Rectal smooth muscle tissue (tissue), 1 donor: ENCODE results near the gene PAN3.
"Not testable (repeated sequence)": the region's sequence is repeated elsewhere in the genome, so short reads cannot be mapped to it uniquely, and the experiment has no call there.

Experiments
- H3K27ac ChIP-seq: one replicate; pipeline ENCODE4 v1.7.0; 2013; ENCODE audit warnings: low read depth, low read length, inconsistent platforms
- H3K27me3 ChIP-seq: one replicate; pipeline ENCODE4 v1.7.0; 2013; ENCODE audit warnings: low read length; ENCODE audit not compliant: control insufficient read depth, insufficient read depth
- H3K36me3 ChIP-seq: one replicate; pipeline ENCODE4 v1.7.0; 2013; ENCODE audit warnings: low read length; ENCODE audit not compliant: control insufficient read depth, insufficient read depth
- H3K4me1 ChIP-seq: one replicate; pipeline ENCODE4 v1.7.0; 2013; ENCODE audit warnings: low read length; ENCODE audit not compliant: control insufficient read depth, insufficient read depth
- H3K4me3 ChIP-seq: one replicate; pipeline ENCODE4 v1.7.0; 2013; ENCODE audit warnings: low read length
- H3K9ac ChIP-seq: one replicate; pipeline ENCODE4 v1.7.0; 2013; ENCODE audit warnings: low read length

The PAN3 gene

GRCh38 chr13:28138012-28138755 is at the start of gene PAN3:
Gene PAN3, plus strand, starts transcription at chr13:28138545. Its CDS starts 113 bp downstream, at chr13:28138658.
- H3K4me1 ChIP-seq = peaks cover 6% of the 10 kb centered on the region
- H3K9ac ChIP-seq = peak within 1 kb of the TSS; percentile 93
- no peaks in the 10 kb centered on the region for H3K36me3 ChIP-seq
- no peaks in the 10 kb centered on the region for H3K27me3 ChIP-seq
- peak within 1 kb of the TSS; percentile 95 for H3K27ac ChIP-seq
- peak within 1 kb of the TSS; percentile 96 for H3K4me3 ChIP-seq

GRCh38 chr13:28089065-28089464 is 49.3 kb upstream of the PAN3 start:
- no peaks in the 10 kb centered on the region for H3K4me1 ChIP-seq
- H3K27me3 ChIP-seq = no peaks in the 10 kb centered on the region
- H3K9ac ChIP-seq = no peak overlapping the region
- no peak overlapping the region for H3K27ac ChIP-seq
- H3K4me3 ChIP-seq = no peak overlapping the region
- no peaks in the 10 kb centered on the region for H3K36me3 ChIP-seq

- Histone ChIP-seq H3K4me1 (no peaks in the 10 kb centered on the region), H3K9ac (no peak overlapping the region), H3K36me3 (no peaks in the 10 kb centered on the region), H3K4me3 (no peak overlapping the region), H3K27me3 (no peaks in the 10 kb centered on the region), H3K27ac (no peak overlapping the region)
Observed at GRCh38 chr13:28092431-28092830, 45.9 kb upstream of the PAN3 start.

DNA sequence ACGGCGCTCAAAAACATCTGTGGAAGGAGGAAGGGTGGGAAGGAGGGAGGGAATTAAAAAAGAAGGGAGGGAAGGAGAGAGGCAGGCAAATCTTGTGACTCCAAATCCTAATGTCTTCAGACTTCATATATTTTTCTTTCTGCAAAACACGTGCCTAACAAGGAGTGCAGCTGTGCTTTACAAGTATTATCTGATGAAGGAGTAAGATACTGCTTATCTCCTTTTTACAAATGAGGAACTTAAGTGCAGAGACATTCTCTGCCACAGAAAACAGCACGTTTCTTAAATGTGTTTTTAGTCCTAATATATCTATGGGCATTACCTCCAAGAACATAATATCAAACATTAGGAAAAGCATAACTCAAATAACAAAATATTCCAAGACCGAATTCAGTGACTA is 44.5 kb upstream of the PAN3 start:
- Histone ChIP-seq H3K36me3 (no peaks in the 10 kb centered on the region), H3K4me3 (no peak overlapping the region), H3K27ac (no peak overlapping the region), H3K27me3 (peaks cover 2% of the 10 kb centered on the region), H3K9ac (no peak overlapping the region), H3K4me1 (no peaks in the 10 kb centered on the region)

- no peak overlapping the region for H3K9ac ChIP-seq
- H3K4me1 ChIP-seq = no peaks in the 10 kb centered on the region
- H3K27ac ChIP-seq = no peak overlapping the region
- H3K4me3 ChIP-seq = no peak overlapping the region
- H3K36me3 ChIP-seq = no peaks in the 10 kb centered on the region
- H3K27me3 ChIP-seq = peaks cover 2% of the 10 kb centered on the region
Observed at GRCh38 chr13:28094306-28094705, 44.0 kb upstream of the PAN3 start.

DNA sequence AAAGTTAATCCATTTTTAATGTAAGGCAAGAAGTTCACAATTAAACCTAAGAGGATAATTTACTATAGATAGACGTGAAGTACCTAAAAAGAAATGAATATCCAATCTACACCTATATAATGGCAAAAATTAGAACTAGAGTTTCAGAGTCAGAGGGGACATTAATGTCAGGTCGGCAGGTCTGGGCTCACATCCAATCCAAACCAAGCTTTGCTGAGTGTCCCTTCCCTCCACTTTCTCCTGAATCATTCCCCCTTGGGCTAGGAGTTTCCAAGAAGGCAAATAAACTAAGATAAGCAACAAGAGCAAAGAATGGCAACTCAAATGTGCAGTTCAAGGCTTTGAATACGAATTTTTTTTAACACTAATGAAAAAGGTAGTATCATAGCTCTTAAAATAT is 40.8 kb upstream of the PAN3 start:
- H3K27ac ChIP-seq = no peak overlapping the region
- H3K36me3 ChIP-seq = no peaks in the 10 kb centered on the region
- H3K4me1 ChIP-seq = no peaks in the 10 kb centered on the region
- H3K27me3 ChIP-seq = peaks cover 6% of the 10 kb centered on the region
- H3K9ac ChIP-seq = no peak overlapping the region
- H3K4me3 ChIP-seq = no peak overlapping the region

DNA sequence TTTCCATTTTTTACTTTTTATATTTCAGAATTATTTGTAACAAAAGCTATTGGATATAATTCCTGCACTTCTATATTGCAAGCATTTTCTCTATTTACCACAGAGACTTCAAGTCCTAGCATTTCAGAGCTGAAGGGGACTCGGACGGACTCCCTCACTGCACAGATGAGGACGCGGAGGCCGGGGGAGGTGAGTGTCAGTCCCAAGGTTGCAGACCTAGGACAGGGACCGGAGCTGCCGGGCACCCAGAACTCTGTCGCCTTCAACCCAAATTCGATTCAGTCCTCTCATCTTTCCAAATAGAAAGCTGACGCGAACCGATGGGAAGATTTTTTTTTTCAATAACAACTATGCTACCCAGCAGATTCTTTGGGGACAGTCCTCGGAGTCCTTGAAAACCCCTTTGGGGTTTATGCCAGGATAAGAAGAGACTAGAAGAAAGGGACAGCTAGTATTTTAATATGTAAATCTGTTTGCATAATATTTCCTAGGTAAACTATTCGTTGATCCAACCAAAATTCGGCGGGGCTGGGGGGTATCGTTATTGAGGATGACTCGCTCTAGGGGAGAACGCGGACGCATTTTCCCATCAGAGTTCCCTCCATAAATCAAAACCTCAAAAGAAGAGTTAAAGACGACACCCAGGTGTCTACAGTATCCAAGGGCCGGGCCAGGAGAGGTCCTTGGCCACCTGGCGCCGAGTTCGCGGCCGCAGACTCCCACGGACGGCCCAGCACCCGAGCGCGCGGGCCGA is 38.8 kb upstream of the PAN3 start:
- H3K9ac ChIP-seq = no peak overlapping the region
- no peaks in the 10 kb centered on the region for H3K4me1 ChIP-seq
- H3K27ac ChIP-seq = no peak overlapping the region
- no peaks in the 10 kb centered on the region for H3K36me3 ChIP-seq
- peaks cover 6% of the 10 kb centered on the region for H3K27me3 ChIP-seq
- no peak overlapping the region for H3K4me3 ChIP-seq

GRCh38 chr13:28100150-28101121 is 37.9 kb upstream of the PAN3 start, which contains the start of gene FLT3:
Gene FLT3, minus strand, starts transcription at chr13:28100576. Its CDS starts 66 bp downstream, at chr13:28100510.
- H3K27ac ChIP-seq = no peak within 1 kb of the TSS
- H3K27me3 ChIP-seq = peaks cover 6% of the 10 kb centered on the region
- H3K4me3 ChIP-seq = peak within 1 kb of the TSS; percentile 17

GRCh38 chr13:28101886-28102285 is 36.5 kb upstream of the PAN3 start:
- H3K9ac ChIP-seq, H3K27me3 ChIP-seq, H3K4me1 ChIP-seq, H3K27ac ChIP-seq, H3K4me3 ChIP-seq, H3K36me3 ChIP-seq: not testable (repeated sequence)

More at GRCh38 chr13:28100150-28101121, 37.9 kb upstream of the PAN3 start, which contains the start of gene FLT3:
- Histone ChIP-seq H3K4me1 (no peaks in the 10 kb centered on the region), H3K36me3 (no peaks in the 10 kb centered on the region), H3K9ac (no peak within 1 kb of the TSS)

DNA sequence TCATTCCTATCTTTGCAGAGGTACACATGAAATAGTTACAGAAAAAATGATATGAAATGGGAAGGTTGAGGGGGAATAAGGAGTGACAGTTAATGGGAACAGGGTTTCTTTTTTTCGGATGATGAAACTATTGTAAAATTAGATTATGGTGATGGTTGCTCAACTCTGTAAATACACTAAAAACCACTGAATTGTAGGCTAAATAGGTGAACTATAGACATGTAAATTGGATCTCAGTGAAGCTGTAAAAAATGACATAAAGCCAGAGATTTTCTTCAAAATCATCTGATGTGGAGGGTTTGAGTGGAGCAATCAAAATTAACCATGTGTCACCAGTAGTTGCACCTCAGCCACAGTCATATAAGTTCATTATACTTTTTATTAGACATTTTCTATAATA is 31.4 kb upstream of the PAN3 start:
- Histone ChIP-seq H3K36me3 (no peaks in the 10 kb centered on the region), H3K4me1 (no peaks in the 10 kb centered on the region), H3K4me3 (no peak overlapping the region), H3K9ac (no peak overlapping the region), H3K27ac (no peak overlapping the region), H3K27me3 (no peaks in the 10 kb centered on the region)

- H3K4me1 ChIP-seq = no peaks in the 10 kb centered on the region
- H3K9ac ChIP-seq = no peak overlapping the region
- H3K36me3 ChIP-seq = no peaks in the 10 kb centered on the region
- H3K4me3 ChIP-seq = no peak overlapping the region
- H3K27ac ChIP-seq = no peak overlapping the region
- H3K27me3 ChIP-seq = no peaks in the 10 kb centered on the region
Observed at GRCh38 chr13:28110414-28110813, 27.9 kb upstream of the PAN3 start.

DNA sequence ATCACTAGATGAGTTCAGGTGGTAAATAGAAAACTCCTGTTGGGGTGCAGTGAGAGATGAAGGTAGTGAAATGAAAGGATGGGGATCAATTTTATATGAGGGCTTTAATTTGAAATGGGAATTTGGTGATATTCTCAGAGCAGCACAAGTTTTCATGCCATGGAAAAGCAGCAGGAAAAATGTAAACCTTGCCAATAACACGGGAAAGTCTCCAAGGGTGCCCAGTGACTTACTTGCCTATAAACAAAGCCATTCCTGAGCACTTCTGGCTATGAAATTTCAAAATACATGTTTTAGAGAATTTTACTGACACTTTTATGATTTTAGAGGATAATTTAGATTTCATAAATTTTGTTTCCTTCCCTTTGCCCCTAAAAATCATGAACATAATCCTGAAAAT is 21.6 kb upstream of the PAN3 start:
- no peak overlapping the region for H3K27ac ChIP-seq
- no peaks in the 10 kb centered on the region for H3K27me3 ChIP-seq
- no peaks in the 10 kb centered on the region for H3K36me3 ChIP-seq
- H3K4me3 ChIP-seq = no peak overlapping the region
- H3K4me1 ChIP-seq = no peaks in the 10 kb centered on the region
- no peak overlapping the region for H3K9ac ChIP-seq
